ENCODE measurements around the gene HAO1.

HAO1 gene

GRCh38 chr20:7926323-7926722 lies 13.9 kb downstream of the HAO1 start:
- no peak for DNase-seq

GRCh38 chr20:7924692-7925091 lies 15.6 kb downstream of the HAO1 start:
- DNase-seq, result no peak

- no peak for DNase-seq
Observed at GRCh38 chr20:7916648-7917047, 23.6 kb downstream of the HAO1 start.

GRCh38 chr20:7912551-7912950 lies 27.7 kb downstream of the HAO1 start:
- DNase-seq, result no peak

- no peak for DNase-seq
Observed at GRCh38 chr20:7911586-7912330, 28.5 kb downstream of the HAO1 start.

GRCh38 chr20:7908905-7909304 lies 31.4 kb downstream of the HAO1 start:
- DNase-seq, result no peak

- DNase-seq, result no peak
Observed at GRCh38 chr20:7903429-7903828, 36.8 kb downstream of the HAO1 start.

GRCh38 chr20:7902879-7903278 lies 37.4 kb downstream of the HAO1 start:
- DNase-seq, result no peak

GRCh38 chr20:7897781-7898364 lies 42.4 kb downstream of the HAO1 start:
- DNase-seq, result no peak

- DNase-seq, result no peak
Observed at GRCh38 chr20:7893014-7893730, 47.1 kb downstream of the HAO1 start.

GRCh38 chr20:7891705-7892104 lies 48.6 kb downstream of the HAO1 start:
- no peak for DNase-seq

- no peak for DNase-seq
Observed at GRCh38 chr20:7889736-7890135, 50.5 kb downstream of the HAO1 start.

GRCh38 chr20:7883741-7884140 lies 56.5 kb downstream of the HAO1 start:
- no peak for DNase-seq

- no peak for DNase-seq
Observed at GRCh38 chr20:7883309-7883708, 56.9 kb downstream of the HAO1 start.

GRCh38 chr20:7882076-7882475 lies 58.2 kb downstream of the HAO1 start:
- no peak for DNase-seq

- no peak for DNase-seq
Observed at GRCh38 chr20:7881551-7881950, 58.7 kb downstream of the HAO1 start.

- no peak for DNase-seq
Observed at GRCh38 chr20:7879883-7880282, 60.4 kb downstream of the HAO1 start.

- DNase-seq, result no peak
Observed at GRCh38 chr20:7868108-7868507, 72.2 kb downstream of the HAO1 start.

- no peak for DNase-seq
Observed at GRCh38 chr20:7866285-7866684, 74.0 kb downstream of the HAO1 start.

- no peak for DNase-seq
Observed at GRCh38 chr20:7859356-7859802, 80.9 kb downstream of the HAO1 start.

- no peak for DNase-seq
Observed at GRCh38 chr20:7858734-7859250, 81.5 kb downstream of the HAO1 start.

GRCh38 chr20:7856756-7857155 lies 83.5 kb downstream of the HAO1 start:
- no peak for DNase-seq

GRCh38 chr20:7855545-7855944 lies 84.7 kb downstream of the HAO1 start:
- no peak for DNase-seq

GRCh38 chr20:7853493-7853892 lies 86.8 kb downstream of the HAO1 start:
- DNase-seq, result no peak
